GM10266 (cell line): ENCODE measurements around the gene TMEM238.

Source experiments
- DNase-seq: peaks from one replicate; pipeline ENCODE4 v3.0.0; 2012; ENCODE audit errors: extremely low spot score
- TF ChIP-seq, protein P1 (sequence below): IDR thresholded peaks from 2 replicates; pipeline ENCODE4 v1.5.1; 2012; ENCODE audit warnings: mild to moderate bottlenecking, low read depth; ENCODE audit not compliant: control insufficient read depth, insufficient read depth; ENCODE audit errors: missing control alignments

The TMEM238 gene

DNA sequence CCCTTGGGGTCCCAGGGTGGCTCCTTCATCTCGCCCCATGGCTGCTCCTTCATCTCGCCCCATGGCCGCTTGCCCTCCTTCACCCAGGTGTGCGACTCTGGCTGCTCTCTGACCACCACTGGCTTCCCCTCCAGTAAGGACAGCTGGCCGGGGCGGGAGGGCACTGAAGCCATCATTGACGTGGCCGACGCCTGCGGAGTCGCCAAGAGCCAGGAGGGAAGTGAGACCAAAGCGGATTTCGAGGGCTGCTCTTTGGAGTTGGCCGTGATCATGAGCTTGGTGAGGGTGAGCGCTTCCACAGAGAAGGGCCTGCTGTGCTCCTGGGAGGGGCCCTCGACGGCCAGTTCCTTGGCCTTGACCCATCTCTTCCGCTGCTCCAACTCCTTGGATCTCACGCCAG is 25.6 kb downstream of the TMEM238 start:
- TF ChIP-seq, protein P1, sequence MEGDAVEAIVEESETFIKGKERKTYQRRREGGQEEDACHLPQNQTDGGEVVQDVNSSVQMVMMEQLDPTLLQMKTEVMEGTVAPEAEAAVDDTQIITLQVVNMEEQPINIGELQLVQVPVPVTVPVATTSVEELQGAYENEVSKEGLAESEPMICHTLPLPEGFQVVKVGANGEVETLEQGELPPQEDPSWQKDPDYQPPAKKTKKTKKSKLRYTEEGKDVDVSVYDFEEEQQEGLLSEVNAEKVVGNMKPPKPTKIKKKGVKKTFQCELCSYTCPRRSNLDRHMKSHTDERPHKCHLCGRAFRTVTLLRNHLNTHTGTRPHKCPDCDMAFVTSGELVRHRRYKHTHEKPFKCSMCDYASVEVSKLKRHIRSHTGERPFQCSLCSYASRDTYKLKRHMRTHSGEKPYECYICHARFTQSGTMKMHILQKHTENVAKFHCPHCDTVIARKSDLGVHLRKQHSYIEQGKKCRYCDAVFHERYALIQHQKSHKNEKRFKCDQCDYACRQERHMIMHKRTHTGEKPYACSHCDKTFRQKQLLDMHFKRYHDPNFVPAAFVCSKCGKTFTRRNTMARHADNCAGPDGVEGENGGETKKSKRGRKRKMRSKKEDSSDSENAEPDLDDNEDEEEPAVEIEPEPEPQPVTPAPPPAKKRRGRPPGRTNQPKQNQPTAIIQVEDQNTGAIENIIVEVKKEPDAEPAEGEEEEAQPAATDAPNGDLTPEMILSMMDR: no peak
- DNase-seq: no peak

DNA sequence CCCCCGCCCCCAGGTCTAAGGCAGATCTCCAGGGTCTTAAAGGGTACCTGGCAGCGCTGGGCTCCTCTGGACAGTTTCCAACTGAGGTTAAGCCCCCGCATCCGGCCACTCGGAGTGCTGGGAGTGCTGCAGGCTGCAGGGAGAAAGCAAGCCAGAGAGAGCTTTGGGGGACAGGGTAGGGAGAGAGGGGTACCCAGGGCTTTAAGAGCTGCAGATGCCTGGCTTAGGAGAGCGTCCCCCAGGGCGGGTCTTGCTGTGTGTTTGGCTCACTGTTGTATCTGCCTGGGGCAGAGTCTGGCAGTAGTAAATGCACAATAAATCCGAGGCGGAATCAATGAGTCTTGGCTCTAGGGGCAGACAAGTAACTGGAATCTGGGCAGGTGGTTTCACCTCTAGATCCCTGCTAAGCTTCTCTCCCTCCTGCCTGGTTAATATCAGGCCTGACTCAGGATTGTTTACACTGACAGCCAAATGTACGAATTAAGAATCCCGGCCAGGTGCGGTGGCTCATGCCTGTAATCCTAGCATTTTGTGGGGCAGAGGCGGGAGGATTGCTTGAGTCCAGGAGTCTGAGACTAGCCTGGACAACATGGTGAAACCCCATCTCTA is 28.8 kb downstream of the TMEM238 start:
- no peak for DNase-seq
- TF ChIP-seq, protein P1: no peak

DNA sequence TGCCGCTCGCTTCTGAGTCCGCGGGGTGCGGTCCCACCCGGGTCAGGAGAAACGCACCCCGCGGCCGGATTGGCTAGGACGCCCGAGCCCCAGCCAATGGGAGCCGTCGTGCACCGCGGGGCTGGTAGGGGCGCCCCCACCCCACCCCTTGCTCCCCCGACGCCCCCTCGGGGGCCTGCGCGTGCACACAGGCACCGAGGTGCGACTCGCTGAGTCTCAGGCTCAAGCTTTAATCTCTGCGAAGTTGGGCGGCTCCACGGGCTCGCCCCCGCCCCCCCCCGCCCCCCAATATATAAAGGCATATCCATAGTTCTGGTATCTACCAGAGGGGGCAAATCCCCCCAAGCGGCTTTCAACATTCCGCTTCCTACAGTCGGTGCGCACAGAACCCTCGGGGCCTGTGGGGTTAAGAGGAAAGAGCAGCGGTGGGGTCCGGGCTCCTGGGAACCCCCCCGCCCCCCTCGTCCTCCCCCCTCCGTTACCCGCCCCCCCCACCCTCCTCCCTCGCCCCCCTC is 29.3 kb downstream of the TMEM238 start, which contains the start of gene COX6B2:
COX6B2 (minus strand) TSS at position 22 of the 515 bp plus-strand sequence. CDS start 198 bp downstream, outside the sequence.
- DNase-seq: no peak

DNA sequence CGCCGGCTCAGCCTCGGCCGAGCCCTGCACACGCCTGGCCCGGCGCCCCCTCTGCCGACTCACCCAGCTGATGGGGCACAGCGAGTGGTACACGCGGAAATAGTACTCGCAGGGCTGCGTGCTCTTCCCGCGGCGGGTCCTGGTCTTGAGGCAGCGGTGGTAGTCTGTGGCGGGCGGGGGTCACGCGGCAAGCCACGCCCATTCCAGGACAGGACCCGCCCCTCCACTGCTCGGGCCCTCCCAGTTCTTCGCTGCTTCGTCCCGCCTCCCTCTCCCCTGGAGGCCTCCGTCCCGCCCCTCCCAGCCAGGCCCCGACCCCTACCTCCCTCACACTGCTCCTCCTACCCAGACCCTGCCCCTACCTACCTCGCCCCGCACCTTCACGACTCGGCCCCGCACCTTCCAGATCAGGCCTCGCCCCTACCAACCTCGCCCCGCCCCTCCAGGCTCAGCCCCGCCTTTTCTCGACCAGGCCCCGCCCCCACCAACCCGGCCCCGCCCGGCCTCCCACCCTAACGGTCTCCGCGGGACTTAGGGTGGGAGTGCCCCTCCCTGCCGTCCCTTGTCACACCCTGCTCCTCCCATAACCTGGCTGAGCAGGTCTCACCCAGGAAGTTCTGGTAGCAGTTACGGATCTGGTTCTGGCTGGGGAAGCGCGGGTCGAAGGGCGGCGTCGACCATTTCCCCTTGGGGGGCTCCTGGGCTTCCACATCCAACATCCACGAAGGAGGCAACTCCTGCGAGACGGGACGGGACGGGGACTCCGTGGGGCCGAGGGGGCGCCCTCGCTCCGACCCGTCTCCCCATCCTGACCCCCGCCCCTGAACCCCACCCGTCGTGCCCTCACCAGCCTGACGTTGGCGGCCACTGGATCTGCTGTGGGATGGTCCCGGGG is 30.0 kb downstream of the TMEM238 start:
- TF ChIP-seq, protein P1: no peak
- DNase-seq: peak; percentile 88

More for the DNA sequence above, 29.3 kb downstream of the TMEM238 start, which contains the start of gene COX6B2:
- TF ChIP-seq, protein P1: no peak

DNA sequence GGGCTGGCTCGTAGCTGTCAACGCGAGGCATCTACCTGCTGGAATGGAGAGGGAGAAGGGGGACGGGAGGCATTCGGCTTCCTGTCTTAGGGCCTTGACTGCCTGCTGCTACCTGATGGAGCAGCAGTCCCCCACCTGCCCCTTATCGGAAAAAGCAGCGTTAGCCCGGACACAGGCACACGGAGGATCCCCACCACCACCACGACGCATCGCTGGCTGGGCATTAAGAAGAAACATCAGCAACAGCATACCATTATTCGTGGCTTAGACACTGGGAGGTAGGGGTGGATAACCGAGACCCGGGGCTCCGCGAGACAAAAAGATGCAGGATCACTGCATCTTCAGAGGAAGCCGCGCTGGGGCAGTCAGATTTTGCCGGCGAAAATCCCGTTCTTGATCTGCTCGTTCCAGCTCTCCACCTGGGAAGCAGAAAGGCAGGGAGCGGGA is 30.7 kb downstream of the TMEM238 start:
- no peak for DNase-seq
- TF ChIP-seq, protein P1: no peak

DNA sequence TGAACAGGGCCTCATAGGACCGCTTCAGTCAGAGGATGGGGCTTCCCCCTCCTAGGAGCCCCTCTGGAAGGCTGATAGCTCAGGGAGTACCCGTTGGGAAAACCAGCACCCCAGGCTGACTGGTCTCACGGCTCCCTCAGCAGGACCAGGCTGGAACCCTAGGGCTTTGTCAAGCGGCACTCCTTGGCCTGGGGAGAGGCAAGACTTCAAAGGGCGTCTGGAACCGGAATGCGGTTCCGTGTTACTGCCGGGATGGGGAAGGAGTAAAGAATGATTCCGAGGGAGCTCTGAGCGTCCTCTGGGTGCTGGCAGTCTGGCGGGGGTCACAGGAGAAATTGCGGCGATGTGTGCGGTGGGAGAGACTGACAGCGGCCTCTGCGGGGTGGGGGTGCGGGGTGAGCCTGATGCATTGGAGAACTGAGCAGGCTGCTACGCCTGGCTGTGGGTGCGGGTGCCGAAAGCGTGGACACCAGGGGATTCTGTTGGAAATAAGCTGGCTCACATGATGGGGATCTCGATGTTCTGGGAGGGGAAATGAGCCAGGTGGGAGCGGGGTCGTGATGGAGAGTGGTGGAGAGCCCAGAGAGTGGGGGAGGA is 31.4 kb downstream of the TMEM238 start:
- TF ChIP-seq, protein P1: no peak
- no peak for DNase-seq
